Measurements from ENCODE around the gene SERPINF2.

DNA sequence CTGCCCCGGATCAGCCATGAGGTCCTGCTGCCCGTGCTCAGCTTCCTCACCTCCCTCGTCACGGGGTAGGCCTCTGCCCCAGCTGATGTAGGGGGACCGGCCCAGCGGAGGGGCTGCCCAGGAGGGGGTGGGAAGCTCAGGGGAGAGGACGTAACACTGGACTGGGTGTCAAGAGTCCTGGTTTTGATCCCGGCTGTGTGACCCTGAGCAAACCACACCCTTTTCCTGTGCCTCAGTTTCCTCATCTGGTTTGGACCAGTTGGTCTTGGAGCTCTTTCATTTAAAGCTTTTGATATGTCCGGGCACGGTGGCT lies 11.5 kb upstream of the SERPINF2 start:
- TF ChIP-seq, protein P1, sequence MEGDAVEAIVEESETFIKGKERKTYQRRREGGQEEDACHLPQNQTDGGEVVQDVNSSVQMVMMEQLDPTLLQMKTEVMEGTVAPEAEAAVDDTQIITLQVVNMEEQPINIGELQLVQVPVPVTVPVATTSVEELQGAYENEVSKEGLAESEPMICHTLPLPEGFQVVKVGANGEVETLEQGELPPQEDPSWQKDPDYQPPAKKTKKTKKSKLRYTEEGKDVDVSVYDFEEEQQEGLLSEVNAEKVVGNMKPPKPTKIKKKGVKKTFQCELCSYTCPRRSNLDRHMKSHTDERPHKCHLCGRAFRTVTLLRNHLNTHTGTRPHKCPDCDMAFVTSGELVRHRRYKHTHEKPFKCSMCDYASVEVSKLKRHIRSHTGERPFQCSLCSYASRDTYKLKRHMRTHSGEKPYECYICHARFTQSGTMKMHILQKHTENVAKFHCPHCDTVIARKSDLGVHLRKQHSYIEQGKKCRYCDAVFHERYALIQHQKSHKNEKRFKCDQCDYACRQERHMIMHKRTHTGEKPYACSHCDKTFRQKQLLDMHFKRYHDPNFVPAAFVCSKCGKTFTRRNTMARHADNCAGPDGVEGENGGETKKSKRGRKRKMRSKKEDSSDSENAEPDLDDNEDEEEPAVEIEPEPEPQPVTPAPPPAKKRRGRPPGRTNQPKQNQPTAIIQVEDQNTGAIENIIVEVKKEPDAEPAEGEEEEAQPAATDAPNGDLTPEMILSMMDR (IDR thresholded peaks at IDR 0.05; ENCODE audit: borderline replicate concordance, extremely low read depth, low read length, poor library complexity, severe bottlenecking): no peak
- no peak for TF ChIP-seq EZH2 (IDR thresholded peaks at IDR 0.05; ENCODE audit: borderline replicate concordance, low read depth, low read length, severe bottlenecking)

Data from DND-41 (cell line).